Peyer's patch (tissue), 4 donors: ENCODE data around the gene CTDSPL. TPM values are rescaled to one million over a fixed set of nuclear protein-coding genes. Genes with fewer than 3 reads are reported as not detected.

Source experiments
- DNase-seq, 3 donors: peaks; one replicate each; pipeline ENCODE4 v3.0.0-alpha.2; 2017 to 2019
- H3K27ac ChIP-seq, 4 donors: fragments of 200-600 bp; sonication (generic); one replicate each; pipeline ENCODE4 v1.5.1; 2016 to 2019
- H3K27me3 ChIP-seq, 2 donors: fragments of 200-600 bp; sonication (generic); one replicate each; pipeline ENCODE4 v1.5.1; 2019
- H3K36me3 ChIP-seq, 3 donors: fragments of 200-600 bp; sonication (generic); one replicate each; pipeline ENCODE4 v1.5.1; 2016 to 2019
- H3K4me1 ChIP-seq, 4 donors: fragments of 200-600 bp; sonication (generic); one replicate each; pipeline ENCODE4 v1.5.1; 2016 to 2019
- H3K4me3 ChIP-seq, 4 donors: fragments of 200-600 bp; sonication (generic); 1 replicate in 3 of 4; 2 replicates in 1 of 4; pipeline ENCODE4 v1.5.1; 2016 to 2019; ENCODE audit warnings: mild to moderate bottlenecking in 1 of 4
- H3K9me3 ChIP-seq, 4 donors: fragments of 200-600 bp; sonication (generic); one replicate each; pipeline ENCODE4 v1.5.1; 2016 to 2019; ENCODE audit warnings: mild to moderate bottlenecking in 1 of 4
- CTCF ChIP-seq, 6 experiments: fragments of 450-650 bp in 4 of 6; fragments of 200-600 bp in 2 of 6; sonication (generic) in 1 of 6; IDR thresholded peaks; one replicate each; pipeline ENCODE4 v1.5.1; 2017 to 2019; ENCODE audit warnings: antibody characterized with exemption in 6 of 6, mild to moderate bottlenecking in 3 of 6, moderate library complexity in 1 of 6
- POLR2A ChIP-seq, 2 donors: fragments of 450-650 bp; IDR thresholded peaks; one replicate each; pipeline ENCODE4 v1.5.1; 2017; ENCODE audit warnings: antibody characterized with exemption in 2 of 2, mild to moderate bottlenecking in 2 of 2, moderate library complexity in 2 of 2
- total RNA-seq, 4 donors: library from RNA; depleted of rRNA; stranded (reverse); fragments of >200 nt; gene quantifications; one replicate each; pipeline ENCODE4 v1.1.0, GENCODE V29; 2016

The CTDSPL gene
- total RNA-seq, 4 donors from 2014 or later: 36.3 to 42.3 (median 38.4) TPM

- TF ChIP-seq CTCF (IDR thresholded peaks at IDR 0.05) (no peak), POLR2A (IDR thresholded peaks at IDR 0.05) (no peak)
- DNase-seq: peak in 1 of 3 donors; percentile 56
- Histone ChIP-seq H3K4me3 (no peak overlapping the region), H3K27me3 (no peaks in the 10 kb centered on the region), H3K36me3 (peaks cover 0 to 65% (median 3%) of the 10 kb centered on the region in 3 donors), H3K9me3 (no peaks in the 10 kb centered on the region), H3K27ac (peak overlapping the region in 2 of 4 donors; percentile 67 to 71), H3K4me1 (peaks cover 0 to 23% (median 0%) of the 10 kb centered on the region in 4 donors)
These were observed 143.7 kb downstream of the CTDSPL start for GRCh38 chr3:38005076-38006020.

- Histone ChIP-seq H3K36me3 (peaks cover 0 to 63% (median 3%) of the 10 kb centered on the region in 3 donors), H3K9me3 (no peaks in the 10 kb centered on the region), H3K4me3 (no peak overlapping the region), H3K27me3 (no peaks in the 10 kb centered on the region), H3K4me1 (peaks cover 0 to 23% (median 0%) of the 10 kb centered on the region in 4 donors), H3K27ac (peak overlapping the region in 1 of 4 donors; percentile 67)
- peak in 1 of 3 donors; percentile 48 for DNase-seq
- TF ChIP-seq CTCF (IDR thresholded peaks at IDR 0.05) (no peak), POLR2A (IDR thresholded peaks at IDR 0.05) (no peak)
These were observed 144.4 kb downstream of the CTDSPL start for GRCh38 chr3:38006031-38006430.

- no peak overlapping the region for H3K4me3 ChIP-seq
- TF ChIP-seq POLR2A (IDR thresholded peaks at IDR 0.05): no peak
- TF ChIP-seq CTCF (IDR thresholded peaks at IDR 0.05): no peak
- peaks cover 0 to 23% (median 0%) of the 10 kb centered on the region in 4 donors for H3K4me1 ChIP-seq
- H3K36me3 ChIP-seq: peaks cover 0 to 59% (median 3%) of the 10 kb centered on the region in 3 donors
- no peaks in the 10 kb centered on the region for H3K9me3 ChIP-seq
- H3K27ac ChIP-seq: no peak overlapping the region
- H3K27me3 ChIP-seq: no peaks in the 10 kb centered on the region
- DNase-seq: no peak
These were observed 144.8 kb downstream of the CTDSPL start for GRCh38 chr3:38006445-38006995.

- no peak for TF ChIP-seq POLR2A (IDR thresholded peaks at IDR 0.05)
- TF ChIP-seq CTCF (IDR thresholded peaks at IDR 0.05): no peak
These were observed 146.0 kb downstream of the CTDSPL start for GRCh38 chr3:38007754-38008090.

GRCh38 chr3:38008191-38008701 is 146.6 kb downstream of the CTDSPL start:
- Histone ChIP-seq H3K4me1 (peaks cover 0 to 14% (median 0%) of the 10 kb centered on the region in 4 donors), H3K4me3 (no peak overlapping the region), H3K27me3 (no peaks in the 10 kb centered on the region), H3K36me3 (peaks cover 0 to 42% (median 3%) of the 10 kb centered on the region in 3 donors), H3K9me3 (no peaks in the 10 kb centered on the region), H3K27ac (no peak overlapping the region)
- peak in 1 of 3 donors; percentile 53 for DNase-seq
- TF ChIP-seq CTCF (IDR thresholded peaks at IDR 0.05) (no peak), POLR2A (IDR thresholded peaks at IDR 0.05) (no peak)

More at GRCh38 chr3:38007754-38008090, 146.0 kb downstream of the CTDSPL start:
- Histone ChIP-seq H3K4me3 (no peak overlapping the region), H3K36me3 (peaks cover 0 to 47% (median 3%) of the 10 kb centered on the region in 3 donors), H3K27me3 (no peaks in the 10 kb centered on the region), H3K4me1 (peaks cover 0 to 19% (median 0%) of the 10 kb centered on the region in 4 donors), H3K27ac (no peak overlapping the region), H3K9me3 (no peaks in the 10 kb centered on the region)
- peak in 1 of 3 donors; percentile 48 for DNase-seq
